GM12801 (cell line): Measurements from ENCODE around the gene YWHAE.

Experiments used
- CTCF ChIP-seq: IDR thresholded peaks from one replicate; pipeline ENCODE4 v1.5.1; 2011; ENCODE audit warnings: control low read depth; ENCODE audit not compliant: insufficient read length; ENCODE audit errors: extremely low read depth

YWHAE gene

GRCh38 chr17:1435326-1435725 is 35.3 kb upstream of the YWHAE start:
- no peak for TF ChIP-seq CTCF

DNA sequence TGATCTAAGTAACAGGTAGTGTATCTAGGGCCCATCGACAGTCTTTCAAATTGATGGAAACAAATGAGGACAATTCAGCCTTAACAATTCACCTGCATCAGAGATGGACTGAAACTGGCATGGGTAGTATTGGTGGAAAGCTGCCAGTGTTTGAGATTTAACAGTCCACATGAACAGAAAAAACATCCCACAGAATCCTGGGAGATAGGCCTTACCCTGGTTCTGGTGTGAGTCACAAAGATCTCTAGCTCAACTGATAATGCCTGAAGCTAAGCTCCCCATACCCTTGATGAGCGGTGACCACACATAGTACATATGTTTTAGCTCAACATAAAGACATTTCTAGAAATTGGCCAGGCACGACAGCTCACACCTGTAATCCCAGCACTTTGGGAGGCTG is 34.1 kb upstream of the YWHAE start:
- TF ChIP-seq CTCF, result no peak

- no peak for TF ChIP-seq CTCF
Measured at GRCh38 chr17:1431631-1432104, 31.6 kb upstream of the YWHAE start.

DNA sequence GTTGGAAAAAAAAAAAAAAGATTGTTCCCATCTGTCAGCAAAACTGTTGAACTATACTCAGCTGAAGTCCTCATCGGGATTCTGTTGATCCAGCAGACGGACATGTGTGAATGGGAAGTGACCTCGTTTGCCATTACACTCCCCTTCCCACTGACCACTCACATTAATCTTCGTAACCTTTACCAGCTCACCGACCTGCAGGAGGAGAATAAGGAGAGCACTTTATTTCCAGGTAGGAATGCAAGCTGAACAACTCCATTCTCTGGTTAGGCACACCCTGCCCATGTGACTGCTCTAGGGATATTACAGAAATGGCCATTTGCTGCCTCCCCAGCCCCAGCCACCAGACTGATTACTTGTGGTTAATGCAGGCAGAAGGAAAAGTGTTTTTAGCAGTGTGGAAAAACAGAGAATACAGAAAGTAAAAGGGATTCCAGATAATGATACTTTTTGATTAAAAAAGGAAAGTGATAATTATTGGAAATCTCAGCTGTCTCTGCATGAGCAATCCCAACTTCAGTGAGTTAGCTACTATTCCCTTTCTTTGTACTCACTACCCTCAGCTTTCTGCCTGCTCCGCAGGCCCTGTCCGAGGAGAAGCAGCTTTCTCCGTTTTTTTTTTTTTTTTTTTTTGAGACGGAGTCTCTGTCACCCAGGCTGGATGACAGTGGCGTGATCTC is 23.6 kb upstream of the YWHAE start:
- no peak for TF ChIP-seq CTCF

DNA sequence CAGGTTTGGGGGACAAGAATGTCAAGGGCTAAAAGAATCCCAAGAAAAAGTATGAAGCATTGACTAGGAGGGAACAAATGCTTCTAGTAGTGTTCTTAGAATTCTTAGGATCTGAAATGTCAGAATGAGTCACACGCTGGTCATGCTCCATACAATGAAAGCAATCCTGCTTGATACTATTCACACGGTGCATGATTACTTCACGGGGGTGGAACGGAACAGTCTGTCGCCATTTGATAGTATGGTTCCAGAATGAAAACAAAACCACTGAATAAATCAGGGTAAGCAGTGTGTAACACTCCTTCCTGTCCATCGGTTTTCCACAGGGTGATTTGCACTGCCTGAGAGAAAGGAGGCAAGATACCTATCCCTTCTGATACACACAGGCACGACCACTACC is 22.9 kb upstream of the YWHAE start:
- TF ChIP-seq CTCF, result no peak

DNA sequence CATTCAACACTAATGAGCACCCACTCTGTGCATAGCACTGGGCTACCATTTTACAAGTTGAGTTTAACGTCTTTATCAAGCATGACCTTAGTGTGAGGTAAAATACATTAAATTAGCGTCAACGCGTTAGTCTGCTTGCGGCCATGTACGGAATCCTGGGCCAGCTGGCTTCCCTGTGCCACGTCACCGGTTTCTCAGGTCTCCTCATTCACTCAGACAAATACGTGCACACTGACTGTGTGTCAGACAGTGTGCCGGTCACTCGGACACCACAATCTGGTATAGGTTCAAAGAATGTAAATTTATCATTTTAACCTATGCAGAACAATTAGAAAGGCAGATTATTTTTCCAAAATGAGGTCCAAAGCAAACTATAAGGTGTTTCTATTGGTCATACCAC is 21.4 kb upstream of the YWHAE start:
- no peak for TF ChIP-seq CTCF

DNA sequence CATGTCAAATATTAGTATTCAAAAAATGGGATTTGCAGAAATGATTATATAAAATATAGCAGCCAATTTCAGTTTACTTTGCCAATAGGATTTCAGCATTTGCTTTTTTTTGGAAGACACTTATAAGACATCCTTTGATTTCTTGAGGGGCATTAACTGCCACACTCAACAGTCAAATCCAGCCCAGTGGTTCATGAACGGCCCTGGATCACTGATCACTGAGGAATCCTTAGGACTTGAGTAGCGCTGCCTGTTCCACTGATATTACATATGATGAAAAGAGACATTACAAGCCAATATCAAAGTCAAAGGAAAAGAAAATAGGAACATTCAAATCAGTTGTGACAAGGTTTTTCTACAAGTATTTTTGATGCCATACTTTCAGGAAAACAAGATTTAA is 21.0 kb upstream of the YWHAE start:
- no peak for TF ChIP-seq CTCF
